ENCODE data around the gene ZBTB7B.

Gene ZBTB7B

DNA sequence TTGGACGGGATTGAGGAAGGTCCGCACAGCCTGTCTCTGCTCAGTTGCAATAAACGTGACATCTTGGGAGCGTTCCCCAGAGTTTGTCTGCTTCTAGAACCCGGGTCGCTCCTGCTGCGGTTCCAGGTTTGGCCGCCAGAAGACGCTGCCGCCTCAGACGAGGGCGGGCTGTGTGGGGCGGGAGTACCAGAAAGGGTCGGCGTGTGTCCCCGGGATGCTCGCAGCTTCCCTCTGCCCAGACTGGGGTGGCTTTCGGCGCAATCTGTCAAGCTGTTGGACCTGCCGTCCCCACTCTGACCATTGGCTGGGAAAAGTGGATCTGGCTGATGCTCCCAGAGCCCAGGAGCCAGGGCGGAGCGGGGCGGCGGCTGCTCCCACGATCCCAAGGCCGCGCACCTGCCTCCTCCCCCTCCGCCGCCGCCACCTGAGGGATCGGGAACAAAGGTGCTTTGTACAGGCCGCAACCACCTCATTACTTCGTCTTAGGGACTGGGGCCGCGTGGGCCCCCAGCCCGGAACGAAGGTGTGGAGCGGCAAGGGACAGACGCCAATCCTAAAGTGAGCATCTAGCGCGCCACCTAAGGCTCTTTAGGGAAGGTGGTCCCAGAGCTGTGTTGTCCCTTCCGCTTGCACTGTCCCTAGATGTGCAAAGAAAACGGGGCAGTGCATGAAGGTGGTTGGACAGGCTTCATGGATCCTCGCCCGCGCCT is 60.3 kb downstream of the ZBTB7B start:
- TF ChIP-seq, protein P1, sequence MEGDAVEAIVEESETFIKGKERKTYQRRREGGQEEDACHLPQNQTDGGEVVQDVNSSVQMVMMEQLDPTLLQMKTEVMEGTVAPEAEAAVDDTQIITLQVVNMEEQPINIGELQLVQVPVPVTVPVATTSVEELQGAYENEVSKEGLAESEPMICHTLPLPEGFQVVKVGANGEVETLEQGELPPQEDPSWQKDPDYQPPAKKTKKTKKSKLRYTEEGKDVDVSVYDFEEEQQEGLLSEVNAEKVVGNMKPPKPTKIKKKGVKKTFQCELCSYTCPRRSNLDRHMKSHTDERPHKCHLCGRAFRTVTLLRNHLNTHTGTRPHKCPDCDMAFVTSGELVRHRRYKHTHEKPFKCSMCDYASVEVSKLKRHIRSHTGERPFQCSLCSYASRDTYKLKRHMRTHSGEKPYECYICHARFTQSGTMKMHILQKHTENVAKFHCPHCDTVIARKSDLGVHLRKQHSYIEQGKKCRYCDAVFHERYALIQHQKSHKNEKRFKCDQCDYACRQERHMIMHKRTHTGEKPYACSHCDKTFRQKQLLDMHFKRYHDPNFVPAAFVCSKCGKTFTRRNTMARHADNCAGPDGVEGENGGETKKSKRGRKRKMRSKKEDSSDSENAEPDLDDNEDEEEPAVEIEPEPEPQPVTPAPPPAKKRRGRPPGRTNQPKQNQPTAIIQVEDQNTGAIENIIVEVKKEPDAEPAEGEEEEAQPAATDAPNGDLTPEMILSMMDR (IDR thresholded peaks at IDR 0.05; ENCODE audit: low read depth, low read length, missing control alignments): peak; percentile 68
- peak overlapping the region; percentile 82 for H3K4me3 ChIP-seq (ENCODE audit: low read depth, low read length)
- in situ Hi-C loops (cut with HindIII; ENCODE audit: low sequenced_read_pairs): loop anchor here (5.0 kb wide), 1 partner anchor 51 kb away; no protein-coding TSS in a partner anchor
- DNase-seq (ENCODE audit: low read depth): no peak

DNA sequence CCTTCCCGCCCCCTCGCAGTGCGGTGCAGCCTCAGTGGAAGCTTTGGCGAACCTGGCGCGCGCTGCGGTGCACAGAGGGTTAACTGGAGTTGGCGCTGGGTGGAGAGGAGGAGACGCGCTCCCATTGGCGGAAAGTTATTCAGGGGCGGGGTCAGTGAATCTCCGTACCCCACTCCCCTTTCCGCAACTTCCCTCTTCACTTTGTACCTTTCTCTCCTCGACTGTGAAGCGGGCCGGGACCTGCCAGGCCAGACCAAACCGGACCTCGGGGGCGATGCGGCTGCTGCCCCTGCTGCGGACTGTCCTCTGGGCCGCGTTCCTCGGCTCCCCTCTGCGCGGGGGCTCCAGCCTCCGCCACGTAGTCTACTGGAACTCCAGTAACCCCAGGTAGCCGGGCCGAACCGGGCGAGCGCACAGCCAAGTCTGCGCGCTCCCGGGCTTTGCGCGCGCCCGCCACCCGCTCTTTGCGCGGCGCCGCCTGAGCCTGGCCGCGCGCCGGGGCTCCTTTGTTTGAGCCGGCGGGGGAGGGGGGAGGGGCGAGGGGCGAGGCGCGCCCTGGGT is 61.0 kb downstream of the ZBTB7B start, which contains the start of gene EFNA4:
Gene EFNA4 (plus strand): TSS at position 191 of the 561 bp plus-strand sequence. CDS start 84 bp downstream, at position 275.
- TF ChIP-seq, protein P1 (IDR thresholded peaks at IDR 0.05; ENCODE audit: low read depth, low read length, missing control alignments): no peak
- in situ Hi-C loops (cut with HindIII; ENCODE audit: low sequenced_read_pairs): loop anchor here (5.0 kb wide), 1 partner anchor 51 kb away; no protein-coding TSS in a partner anchor
- peak; percentile 59 for DNase-seq (ENCODE audit: low read depth)

DNA sequence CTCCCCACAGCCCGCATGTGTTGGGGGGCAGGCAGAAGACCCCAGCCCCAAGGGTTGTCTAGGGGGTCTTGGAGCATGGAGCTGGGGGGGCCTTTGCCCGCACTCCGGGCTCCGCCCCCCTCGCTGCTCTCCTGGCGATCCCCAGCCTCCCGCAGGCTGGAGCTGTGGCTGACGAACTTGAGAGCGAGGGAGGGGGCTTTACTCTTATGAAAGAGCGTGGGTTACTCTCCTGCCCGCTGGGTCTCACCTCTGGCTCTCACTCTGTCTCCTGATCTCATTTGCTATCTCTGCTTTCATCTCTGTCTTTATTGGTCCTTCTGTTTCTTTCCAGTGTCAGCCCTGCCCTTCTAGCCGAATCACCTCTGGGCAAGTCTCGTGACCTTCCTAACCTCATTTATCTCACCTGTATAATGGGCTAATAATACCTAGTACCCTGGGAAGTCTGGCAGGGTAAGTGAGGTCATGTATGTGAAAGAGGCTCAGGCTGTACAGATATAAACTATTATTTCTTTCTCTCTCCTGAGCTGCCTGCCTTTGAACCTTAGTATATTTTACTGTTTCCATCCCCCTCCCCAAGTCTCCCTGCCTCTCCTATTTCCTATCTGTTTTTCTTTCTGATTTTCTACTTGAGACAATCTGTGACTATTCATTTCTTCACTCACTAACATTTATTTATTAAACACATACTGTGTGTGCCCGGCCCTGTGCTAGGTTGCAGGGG is 61.7 kb downstream of the ZBTB7B start:
- TF ChIP-seq, protein P1 (IDR thresholded peaks at IDR 0.05; ENCODE audit: low read depth, low read length, missing control alignments): no peak
- in situ Hi-C loops (cut with HindIII; ENCODE audit: low sequenced_read_pairs): loop anchor here (5.0 kb wide), 1 partner anchor 52 kb away; no protein-coding TSS in a partner anchor
- no peak for DNase-seq (ENCODE audit: low read depth)
- peak overlapping the region; percentile 82 for H3K4me3 ChIP-seq (ENCODE audit: low read depth, low read length)

More for the DNA sequence above, 61.0 kb downstream of the ZBTB7B start, which contains the start of gene EFNA4:
- peak within 1 kb of the TSS; percentile 82 for H3K4me3 ChIP-seq (ENCODE audit: low read depth, low read length)

DNA sequence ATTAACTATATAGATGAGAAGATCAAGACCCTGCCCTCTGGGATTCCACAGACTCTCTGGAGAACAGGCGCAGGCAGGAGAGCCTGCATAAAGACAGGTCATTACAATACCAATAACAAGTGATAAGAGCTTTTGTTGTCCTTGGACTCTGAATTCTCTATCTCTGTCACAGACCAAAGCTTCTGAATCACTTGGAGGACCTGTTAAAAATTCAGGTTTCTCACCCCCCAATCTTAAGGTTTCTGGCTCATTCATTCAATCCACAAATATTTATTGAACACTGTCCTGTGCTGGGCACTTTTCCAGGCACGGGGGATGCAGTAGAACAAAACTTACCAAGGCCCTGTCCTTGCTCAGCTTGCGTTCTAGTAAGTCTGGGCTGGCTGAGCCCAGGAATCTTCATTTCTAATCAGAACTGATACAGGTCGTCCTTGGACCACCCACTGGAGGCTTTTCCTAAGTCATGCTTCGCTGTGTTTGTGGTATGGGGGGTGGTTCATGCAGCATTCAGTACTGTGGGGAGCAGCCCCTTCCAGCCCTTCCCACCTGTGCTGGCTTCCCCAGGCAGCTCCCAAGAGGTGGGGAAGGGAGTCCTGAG is 62.3 kb downstream of the ZBTB7B start:
- DNase-seq (ENCODE audit: low read depth): no peak
- TF ChIP-seq, protein P1 (IDR thresholded peaks at IDR 0.05; ENCODE audit: low read depth, low read length, missing control alignments): no peak
- in situ Hi-C loops (cut with HindIII; ENCODE audit: low sequenced_read_pairs): loop anchor here (5.0 kb wide), 1 partner anchor 53 kb away; no protein-coding TSS in a partner anchor
- peak overlapping the region; percentile 82 for H3K4me3 ChIP-seq (ENCODE audit: low read depth, low read length)

DNA sequence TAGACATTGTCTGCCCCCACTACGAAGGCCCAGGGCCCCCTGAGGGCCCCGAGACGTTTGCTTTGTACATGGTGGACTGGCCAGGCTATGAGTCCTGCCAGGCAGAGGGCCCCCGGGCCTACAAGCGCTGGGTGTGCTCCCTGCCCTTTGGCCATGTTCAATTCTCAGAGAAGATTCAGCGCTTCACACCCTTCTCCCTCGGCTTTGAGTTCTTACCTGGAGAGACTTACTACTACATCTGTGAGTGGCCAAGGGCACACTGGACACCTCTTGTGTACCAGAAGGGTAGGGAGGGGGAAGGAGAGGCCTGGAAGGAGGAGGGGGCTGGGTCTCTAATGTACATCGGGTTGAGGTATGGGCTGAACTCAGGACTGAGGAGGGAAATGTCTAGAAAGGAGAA is 64.2 kb downstream of the ZBTB7B start:
- TF ChIP-seq, protein P1 (IDR thresholded peaks at IDR 0.05; ENCODE audit: low read depth, low read length, missing control alignments): no peak
- in situ Hi-C loops (cut with HindIII; ENCODE audit: low sequenced_read_pairs): no loop called here
- no peak overlapping the region for H3K4me3 ChIP-seq (ENCODE audit: low read depth, low read length)
- no peak for DNase-seq (ENCODE audit: low read depth)
